Sigmoid colon (tissue), 4 donors: ENCODE measurements around the gene GPC5.

Experiments used
- EP300 ChIP-seq, 4 donors: sonication (generic); formaldehyde crosslinking; IDR thresholded peaks; one replicate each; pipeline ENCODE4 v1.6.1; 2017; ENCODE audit warnings: antibody characterized with exemption in 4 of 4
- POLR2AphosphoS5 ChIP-seq, 4 donors: sonication (generic); formaldehyde crosslinking; IDR thresholded peaks; one replicate each; pipeline ENCODE4 v1.6.1; 2017; ENCODE audit warnings: antibody characterized with exemption in 4 of 4
- TF ChIP-seq, protein P1 (sequence below), 4 experiments: fragments of 450-650 bp in 3 of 4; fragments of 200-600 bp in 1 of 4; IDR thresholded peaks; one replicate each; pipeline ENCODE4 v1.5.1; 2016 to 2019; ENCODE audit warnings: antibody characterized with exemption in 4 of 4, mild to moderate bottlenecking in 3 of 4, moderate library complexity in 2 of 4

DNA sequence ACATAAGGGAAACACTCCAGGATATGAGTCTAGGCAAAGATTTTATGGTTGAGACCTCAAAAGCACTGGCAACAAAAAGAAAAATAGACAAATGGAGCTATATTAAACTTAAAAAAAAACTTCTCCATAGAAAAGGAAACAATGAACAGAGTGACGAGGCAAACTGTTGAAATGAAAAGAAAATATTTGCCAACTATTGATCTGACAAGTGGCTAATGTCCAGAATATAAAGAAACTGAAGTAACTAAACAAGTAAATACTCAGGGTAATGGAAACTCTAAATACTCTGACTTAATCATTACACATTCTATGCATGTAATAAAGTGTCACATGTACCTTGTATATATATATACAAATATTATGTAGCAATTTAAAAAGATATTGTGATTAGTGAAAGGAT lies 562.5 kb downstream of the GPC5 start:
- TF ChIP-seq POLR2AphosphoS5 (IDR thresholded peaks at IDR 0.05) (no peak), EP300 (IDR thresholded peaks at IDR 0.05) (no peak)
- TF ChIP-seq, protein P1, sequence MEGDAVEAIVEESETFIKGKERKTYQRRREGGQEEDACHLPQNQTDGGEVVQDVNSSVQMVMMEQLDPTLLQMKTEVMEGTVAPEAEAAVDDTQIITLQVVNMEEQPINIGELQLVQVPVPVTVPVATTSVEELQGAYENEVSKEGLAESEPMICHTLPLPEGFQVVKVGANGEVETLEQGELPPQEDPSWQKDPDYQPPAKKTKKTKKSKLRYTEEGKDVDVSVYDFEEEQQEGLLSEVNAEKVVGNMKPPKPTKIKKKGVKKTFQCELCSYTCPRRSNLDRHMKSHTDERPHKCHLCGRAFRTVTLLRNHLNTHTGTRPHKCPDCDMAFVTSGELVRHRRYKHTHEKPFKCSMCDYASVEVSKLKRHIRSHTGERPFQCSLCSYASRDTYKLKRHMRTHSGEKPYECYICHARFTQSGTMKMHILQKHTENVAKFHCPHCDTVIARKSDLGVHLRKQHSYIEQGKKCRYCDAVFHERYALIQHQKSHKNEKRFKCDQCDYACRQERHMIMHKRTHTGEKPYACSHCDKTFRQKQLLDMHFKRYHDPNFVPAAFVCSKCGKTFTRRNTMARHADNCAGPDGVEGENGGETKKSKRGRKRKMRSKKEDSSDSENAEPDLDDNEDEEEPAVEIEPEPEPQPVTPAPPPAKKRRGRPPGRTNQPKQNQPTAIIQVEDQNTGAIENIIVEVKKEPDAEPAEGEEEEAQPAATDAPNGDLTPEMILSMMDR (IDR thresholded peaks at IDR 0.05) = no peak
